Sigmoid colon (tissue), 7 donors: ENCODE results near the gene KLHL22. TPM values are rescaled to one million over a fixed set of nuclear protein-coding genes. Genes with fewer than 3 reads are reported as not detected.

Experiments
- DNase-seq: peaks from one replicate; pipeline ENCODE4 v3.0.0-alpha.2; 2019
- H3K27ac ChIP-seq, 4 donors: fragments of 200-600 bp; sonication (generic); one replicate each; pipeline ENCODE4 v1.5.1; 2016 to 2019; ENCODE audit warnings: mild to moderate bottlenecking in 1 of 4
- H3K27me3 ChIP-seq, 3 donors: fragments of 200-600 bp; sonication (generic); one replicate each; pipeline ENCODE4 v1.5.1; 2019; ENCODE audit warnings: mild to moderate bottlenecking in 1 of 3
- H3K36me3 ChIP-seq, 4 donors: fragments of 200-600 bp; sonication (generic); one replicate each; pipeline ENCODE4 v1.5.1; 2016 to 2019
- H3K4me1 ChIP-seq, 4 donors: fragments of 200-600 bp; sonication (generic); one replicate each; pipeline ENCODE4 v1.5.1; 2017 to 2019
- H3K4me3 ChIP-seq, 4 donors: fragments of 200-600 bp; sonication (generic); one replicate each; pipeline ENCODE4 v1.5.1; 2017 to 2019; ENCODE audit warnings: mild to moderate bottlenecking in 2 of 4, moderate library complexity in 1 of 4
- H3K9me3 ChIP-seq, 4 donors: fragments of 200-600 bp in 3 of 4; sonication (generic) in 3 of 4; one replicate each; pipeline versions ENCODE4 v1.5.1 to v1.6.1; 2013 to 2019
- CTCF ChIP-seq, 4 experiments: fragments of 450-650 bp in 3 of 4; fragments of 200-600 bp in 1 of 4; IDR thresholded peaks; one replicate each; pipeline ENCODE4 v1.5.1; 2016 to 2019; ENCODE audit warnings: antibody characterized with exemption in 4 of 4, mild to moderate bottlenecking in 3 of 4, moderate library complexity in 2 of 4
- EP300 ChIP-seq, 4 donors: sonication (generic); formaldehyde crosslinking; IDR thresholded peaks; one replicate each; pipeline ENCODE4 v1.6.1; 2017; ENCODE audit warnings: antibody characterized with exemption in 4 of 4
- POLR2A ChIP-seq, 2 donors: fragments of 450-650 bp; IDR thresholded peaks; one replicate each; pipeline ENCODE4 v1.6.1; 2016; ENCODE audit warnings: antibody characterized with exemption in 2 of 2, mild to moderate bottlenecking in 2 of 2, moderate library complexity in 2 of 2
- POLR2AphosphoS5 ChIP-seq, 4 donors: sonication (generic); formaldehyde crosslinking; IDR thresholded peaks; one replicate each; pipeline ENCODE4 v1.6.1; 2017; ENCODE audit warnings: antibody characterized with exemption in 4 of 4
- WGBS, 2 donors: extraction: QIAGEN DNeasy Blood & Tissue Kit; methylation state at CpG; one replicate each; pipeline ENCODE4 v1.1.7; 2013; 5-methylcytosine and 5-hydroxymethylcytosine counted together
- intact Hi-C: fragments of 100-400 bp; cut with DNase I; formaldehyde crosslinking; loops from one replicate; pipeline ENCODE4 v1.15.1; 2023
- polyA plus RNA-seq, 3 donors: library from polyadenylated mRNA; stranded (reverse); fragments of 200-250 nt; gene quantifications; one replicate each; pipeline ENCODE4 v1.2.3, GENCODE V29; 2013
- total RNA-seq, 4 donors: library from RNA; depleted of rRNA; stranded (reverse); fragments of >200 nt; gene quantifications; one replicate each; pipeline ENCODE4 v1.1.0, GENCODE V29; 2016
- donor health status: healthy with polysubstance abuse.
- donor health status: Bipolar disorder and iron deficiency.
- donor health status: healthy.

The KLHL22 gene
- total and polyA plus RNA-seq, 7 donors, result 5.4 to 39.6 (median 26.4) TPM

GRCh38 chr22:20436768-20437612, 58.6 kb downstream of the KLHL22 start:
- DNase-seq, result peak; percentile 72
- TF ChIP-seq CTCF (IDR thresholded peaks at IDR 0.05), result no peak
- Histone ChIP-seq H3K36me3 (peaks cover 0 to 6% (median 2%) of the 10 kb centered on the region in 4 donors), H3K27ac (peak overlapping the region; percentile 73 to 91 (median 82)), H3K9me3 (no peaks in the 10 kb centered on the region), H3K4me1 (peaks cover 0 to 41% (median 35%) of the 10 kb centered on the region in 4 donors), H3K27me3 (peaks cover 0 to 23% (median 3%) of the 10 kb centered on the region in 3 donors), H3K4me3 (peak overlapping the region; percentile 49 to 58 (median 56))
- intact Hi-C loops, result loop anchor here (5.0 kb wide), 1 partner anchor 60 kb away; the partner anchor contains the start of gene KLHL22
- WGBS, 2 donors, result 2 to 3% methylated on average over 61 of the region's 61 CpGs

GRCh38 chr22:20436307-20436767, 59.3 kb downstream of the KLHL22 start:
- intact Hi-C loops, result loop anchor here (5.0 kb wide), 1 partner anchor 61 kb away; the partner anchor contains the start of gene KLHL22
- peak overlapping the region; percentile 73 to 91 (median 82) for H3K27ac ChIP-seq
- DNase-seq, result peak; percentile 73
- H3K4me1 ChIP-seq, result peaks cover 0 to 48% (median 40%) of the 10 kb centered on the region in 4 donors
- 1% methylated on average over 56 of the region's 56 CpGs for WGBS, 2 donors
- peak overlapping the region; percentile 49 to 58 (median 56) for H3K4me3 ChIP-seq
- H3K36me3 ChIP-seq, result peaks cover 0 to 2% (median 0%) of the 10 kb centered on the region in 4 donors
- peaks cover 0 to 29% (median 8%) of the 10 kb centered on the region in 3 donors for H3K27me3 ChIP-seq
- no peaks in the 10 kb centered on the region for H3K9me3 ChIP-seq
- TF ChIP-seq POLR2AphosphoS5 (IDR thresholded peaks at IDR 0.05), result no peak
- TF ChIP-seq POLR2A (IDR thresholded peaks at IDR 0.05), result no peak
- TF ChIP-seq CTCF (IDR thresholded peaks at IDR 0.05), result no peak
- no peak for TF ChIP-seq EP300 (IDR thresholded peaks at IDR 0.05)

- Histone ChIP-seq H3K27ac (peak overlapping the region in 3 of 4 donors; percentile 73 to 83 (median 81)), H3K4me3 (peak overlapping the region; percentile 49 to 58 (median 56)), H3K36me3 (peaks cover 0 to 2% (median 0%) of the 10 kb centered on the region in 4 donors), H3K9me3 (no peaks in the 10 kb centered on the region), H3K27me3 (peaks cover 0 to 31% (median 13%) of the 10 kb centered on the region in 3 donors), H3K4me1 (peaks cover 0 to 54% (median 47%) of the 10 kb centered on the region in 4 donors)
- intact Hi-C loops, result loop anchor here (5.0 kb wide), 1 partner anchor 62 kb away; the partner anchor contains the start of gene KLHL22
- DNase-seq, result peak; percentile 62
- TF ChIP-seq CTCF (IDR thresholded peaks at IDR 0.05) (no peak), POLR2A (IDR thresholded peaks at IDR 0.05) (no peak), POLR2AphosphoS5 (IDR thresholded peaks at IDR 0.05) (no peak), EP300 (IDR thresholded peaks at IDR 0.05) (no peak)
- 55 to 68% methylated on average over 11 of the region's 11 CpGs for WGBS, 2 donors
Measured at GRCh38 chr22:20435436-20436306, 59.9 kb downstream of the KLHL22 start.

- Histone ChIP-seq H3K36me3 (peaks cover 0 to 3% (median 1%) of the 10 kb centered on the region in 4 donors), H3K4me3 (no peak overlapping the region), H3K4me1 (peaks cover 0 to 63% (median 56%) of the 10 kb centered on the region in 4 donors), H3K27me3 (peaks cover 0 to 31% (median 14%) of the 10 kb centered on the region in 3 donors), H3K9me3 (no peaks in the 10 kb centered on the region), H3K27ac (no peak overlapping the region)
- peak; percentile 50 for DNase-seq
- intact Hi-C loops, result loop anchor here (5.0 kb wide), 1 partner anchor 63 kb away; the partner anchor contains the start of gene KLHL22
- 83 to 95% methylated on average over 3 of the region's 3 CpGs for WGBS, 2 donors
- TF ChIP-seq EP300 (IDR thresholded peaks at IDR 0.05) (no peak), POLR2A (IDR thresholded peaks at IDR 0.05) (no peak), POLR2AphosphoS5 (IDR thresholded peaks at IDR 0.05) (no peak), CTCF (IDR thresholded peaks at IDR 0.05) (no peak)
Measured at GRCh38 chr22:20434773-20435172, 60.8 kb downstream of the KLHL22 start.
